ENCODE measurements around the gene CHRNA9.

The CHRNA9 gene

DNA sequence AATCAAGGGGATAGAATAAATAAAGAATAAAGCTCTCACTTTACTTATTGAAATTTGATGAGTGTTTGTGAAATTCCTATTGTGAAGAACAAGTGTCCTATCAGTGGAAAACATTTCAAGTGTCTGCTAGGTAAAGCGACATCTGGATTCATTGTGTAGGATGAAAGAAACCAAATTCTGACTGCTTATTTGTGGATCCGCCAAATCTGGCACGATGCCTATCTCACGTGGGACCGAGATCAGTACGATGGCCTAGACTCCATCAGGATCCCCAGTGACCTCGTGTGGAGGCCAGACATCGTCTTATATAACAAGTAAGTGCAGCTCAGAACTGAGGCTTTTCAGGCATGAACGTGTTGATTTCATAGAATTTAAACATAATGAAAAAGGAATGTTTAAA is 1.9 kb downstream of the CHRNA9 start:
- Histone ChIP-seq H3K4me3 (ENCODE audit: low read length in 2 of 2) (no peak overlapping the region), H2AFZ (ENCODE audit: low read length) (no peak overlapping the region), H3K9ac (ENCODE audit: low read depth, low read length, poor library complexity) (no peak overlapping the region), H3K4ac (ENCODE audit: low read length) (no peak overlapping the region), H3K27ac (replicated peaks; ENCODE audit: low read length) (no peak overlapping the region), H3K9me3 (replicated peaks in 1 of 2; ENCODE audit: control insufficient read depth in 2 of 2, insufficient read depth in 1 of 2, low read depth in 1 of 2, low read length in 2 of 2) (no peaks in the 10 kb centered on the region), H3K4me1 (ENCODE audit: control insufficient read depth in 2 of 2, insufficient read depth in 1 of 2, low read depth in 1 of 2, low read length in 2 of 2) (peaks cover 11 to 15% of the 10 kb centered on the region in 2 donors), H3K36me3 (replicated peaks in 1 of 2; ENCODE audit: control insufficient read depth in 2 of 2, insufficient read depth in 2 of 2, low read length in 2 of 2) (no peaks in the 10 kb centered on the region), H2BK12ac (ENCODE audit: low read length) (no peak overlapping the region), H2BK15ac (ENCODE audit: low read length) (no peak overlapping the region), H4K8ac (ENCODE audit: low read depth, low read length) (no peak overlapping the region), H3K23ac (ENCODE audit: low read depth, low read length, poor library complexity) (no peak overlapping the region), H3K4me2 (ENCODE audit: insufficient read depth, low read length, poor library complexity, severe bottlenecking) (no peak overlapping the region), H2BK120ac (ENCODE audit: low read depth, low read length) (no peak overlapping the region), H3K14ac (ENCODE audit: low read length) (no peak overlapping the region), H3K27me3 (ENCODE audit: control insufficient read depth in 3 of 3, insufficient read depth in 3 of 3, low read depth in 1 of 3, low read length in 3 of 3) (no peaks in the 10 kb centered on the region), H3K79me1 (ENCODE audit: low read depth, low read length) (no peaks in the 10 kb centered on the region), H2BK5ac (ENCODE audit: low read length) (no peak overlapping the region), H3K18ac (ENCODE audit: low read length) (no peak overlapping the region), H2AK5ac (ENCODE audit: low read depth, low read length) (no peak overlapping the region), H4K91ac (ENCODE audit: low read depth, low read length, poor library complexity) (no peak overlapping the region)
- WGBS, 2 donors (ENCODE audit: extremely low coverage in 2 of 2, insufficient read length in 2 of 2, insufficient replicate concordance in 1 of 2) = no CpG with 5 or more reads among the region's 9 CpGs
- DNase-seq (ENCODE audit: low spot score) = no peak

GRCh38 chr4:40337523-40337922 is 2.4 kb downstream of the CHRNA9 start:
- Histone ChIP-seq H4K8ac (ENCODE audit: low read depth, low read length) (no peak overlapping the region), H2BK120ac (ENCODE audit: low read depth, low read length) (no peak overlapping the region), H3K14ac (ENCODE audit: low read length) (no peak overlapping the region), H3K23ac (ENCODE audit: low read depth, low read length, poor library complexity) (no peak overlapping the region), H2AK5ac (ENCODE audit: low read depth, low read length) (no peak overlapping the region), H3K4me1 (ENCODE audit: control insufficient read depth in 2 of 2, insufficient read depth in 1 of 2, low read depth in 1 of 2, low read length in 2 of 2) (peaks cover 11 to 15% of the 10 kb centered on the region in 2 donors), H3K18ac (ENCODE audit: low read length) (no peak overlapping the region), H3K9ac (ENCODE audit: low read depth, low read length, poor library complexity) (no peak overlapping the region), H2BK12ac (ENCODE audit: low read length) (no peak overlapping the region), H3K4me2 (ENCODE audit: insufficient read depth, low read length, poor library complexity, severe bottlenecking) (no peak overlapping the region), H3K4ac (ENCODE audit: low read length) (no peak overlapping the region), H3K27me3 (ENCODE audit: control insufficient read depth in 3 of 3, insufficient read depth in 3 of 3, low read depth in 1 of 3, low read length in 3 of 3) (no peaks in the 10 kb centered on the region), H2BK5ac (ENCODE audit: low read length) (no peak overlapping the region), H2AFZ (ENCODE audit: low read length) (no peak overlapping the region), H3K9me3 (replicated peaks in 1 of 2; ENCODE audit: control insufficient read depth in 2 of 2, insufficient read depth in 1 of 2, low read depth in 1 of 2, low read length in 2 of 2) (no peaks in the 10 kb centered on the region), H3K79me1 (ENCODE audit: low read depth, low read length) (no peaks in the 10 kb centered on the region), H3K4me3 (ENCODE audit: low read length in 2 of 2) (no peak overlapping the region), H3K27ac (replicated peaks; ENCODE audit: low read length) (no peak overlapping the region), H4K91ac (ENCODE audit: low read depth, low read length, poor library complexity) (no peak overlapping the region), H3K36me3 (replicated peaks in 1 of 2; ENCODE audit: control insufficient read depth in 2 of 2, insufficient read depth in 2 of 2, low read length in 2 of 2) (no peaks in the 10 kb centered on the region), H2BK15ac (ENCODE audit: low read length) (no peak overlapping the region)
- no peak for DNase-seq (ENCODE audit: low spot score)
- WGBS, 2 donors (ENCODE audit: extremely low coverage in 2 of 2, insufficient read length in 2 of 2, insufficient replicate concordance in 1 of 2) = no CpG with 5 or more reads among the region's 2 CpGs

DNA sequence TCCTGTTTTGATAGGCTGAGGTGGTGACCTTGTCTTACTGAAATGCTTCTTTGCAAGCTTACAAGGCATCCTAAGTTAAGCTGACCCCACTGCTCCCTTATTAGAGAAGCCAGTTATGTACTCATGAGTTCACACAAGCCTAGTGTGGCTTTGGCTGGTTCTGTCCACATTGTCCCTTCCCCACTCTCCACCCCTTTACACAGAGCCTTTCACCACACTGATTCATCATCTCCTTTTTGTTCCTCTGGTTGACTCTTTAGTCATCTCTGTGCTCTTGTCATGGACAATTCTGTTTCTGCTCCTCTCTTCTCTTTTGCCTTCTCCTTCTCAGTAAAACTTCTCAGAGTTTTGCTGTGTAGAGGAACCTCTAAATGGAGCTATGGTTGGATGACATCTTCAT is 4.9 kb downstream of the CHRNA9 start:
- Histone ChIP-seq H2BK12ac (ENCODE audit: low read length) (no peak overlapping the region), H2BK120ac (ENCODE audit: low read depth, low read length) (no peak overlapping the region), H3K18ac (ENCODE audit: low read length) (no peak overlapping the region), H3K27ac (replicated peaks; ENCODE audit: low read length) (no peak overlapping the region), H3K36me3 (replicated peaks in 1 of 2; ENCODE audit: control insufficient read depth in 2 of 2, insufficient read depth in 2 of 2, low read length in 2 of 2) (no peaks in the 10 kb centered on the region), H2BK15ac (ENCODE audit: low read length) (no peak overlapping the region), H3K14ac (ENCODE audit: low read length) (no peak overlapping the region), H3K23ac (ENCODE audit: low read depth, low read length, poor library complexity) (no peak overlapping the region), H4K91ac (ENCODE audit: low read depth, low read length, poor library complexity) (no peak overlapping the region), H3K9ac (ENCODE audit: low read depth, low read length, poor library complexity) (no peak overlapping the region), H3K4ac (ENCODE audit: low read length) (no peak overlapping the region), H3K9me3 (replicated peaks in 1 of 2; ENCODE audit: control insufficient read depth in 2 of 2, insufficient read depth in 1 of 2, low read depth in 1 of 2, low read length in 2 of 2) (no peaks in the 10 kb centered on the region), H3K4me2 (ENCODE audit: insufficient read depth, low read length, poor library complexity, severe bottlenecking) (no peak overlapping the region), H3K4me3 (ENCODE audit: low read length in 2 of 2) (no peak overlapping the region), H3K4me1 (ENCODE audit: control insufficient read depth in 2 of 2, insufficient read depth in 1 of 2, low read depth in 1 of 2, low read length in 2 of 2) (peaks cover 2 to 4% of the 10 kb centered on the region in 2 donors), H4K8ac (ENCODE audit: low read depth, low read length) (no peak overlapping the region), H2BK5ac (ENCODE audit: low read length) (no peak overlapping the region), H2AK5ac (ENCODE audit: low read depth, low read length) (no peak overlapping the region), H3K27me3 (ENCODE audit: control insufficient read depth in 3 of 3, insufficient read depth in 3 of 3, low read depth in 1 of 3, low read length in 3 of 3) (no peaks in the 10 kb centered on the region), H2AFZ (ENCODE audit: low read length) (no peak overlapping the region), H3K79me1 (ENCODE audit: low read depth, low read length) (no peaks in the 10 kb centered on the region)
- DNase-seq (ENCODE audit: low spot score) = no peak

DNA sequence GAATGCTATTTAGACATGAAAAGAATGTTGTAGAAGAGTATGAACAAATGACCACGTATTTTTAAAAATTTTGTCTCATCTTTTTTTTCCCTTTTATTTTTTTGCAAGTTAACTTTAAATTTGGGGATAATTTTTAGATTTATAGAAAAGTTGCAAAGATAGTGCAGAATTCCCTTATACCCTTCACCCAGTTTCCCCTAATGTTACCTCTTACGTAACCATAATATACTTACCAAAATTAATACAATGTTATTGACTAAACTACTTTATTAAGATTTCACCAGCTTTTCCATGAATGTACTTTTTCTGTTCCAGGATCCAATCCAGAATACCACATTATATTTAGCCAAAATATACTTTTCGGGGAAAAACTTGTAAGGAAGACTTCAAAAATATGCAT is 12.3 kb downstream of the CHRNA9 start:
- no peaks in the 10 kb centered on the region for H3K36me3 ChIP-seq (replicated peaks in 1 of 2; ENCODE audit: control insufficient read depth in 2 of 2, insufficient read depth in 2 of 2, low read length in 2 of 2)
- no peaks in the 10 kb centered on the region for H3K27me3 ChIP-seq (ENCODE audit: control insufficient read depth in 3 of 3, insufficient read depth in 3 of 3, low read depth in 1 of 3, low read length in 3 of 3)
- no peak overlapping the region for H3K23ac ChIP-seq (ENCODE audit: low read depth, low read length, poor library complexity)
- H2BK15ac ChIP-seq (ENCODE audit: low read length) = no peak overlapping the region
- H3K4me3 ChIP-seq (ENCODE audit: low read length in 2 of 2) = no peak overlapping the region
- no peak overlapping the region for H3K27ac ChIP-seq (replicated peaks; ENCODE audit: low read length)
- no peak overlapping the region for H3K4me2 ChIP-seq (ENCODE audit: insufficient read depth, low read length, poor library complexity, severe bottlenecking)
- no peak overlapping the region for H2BK5ac ChIP-seq (ENCODE audit: low read length)
- H3K18ac ChIP-seq (ENCODE audit: low read length) = no peak overlapping the region
- no peak overlapping the region for H3K14ac ChIP-seq (ENCODE audit: low read length)
- H4K8ac ChIP-seq (ENCODE audit: low read depth, low read length) = no peak overlapping the region
- no peaks in the 10 kb centered on the region for H3K9me3 ChIP-seq (replicated peaks in 1 of 2; ENCODE audit: control insufficient read depth in 2 of 2, insufficient read depth in 1 of 2, low read depth in 1 of 2, low read length in 2 of 2)
- H3K4me1 ChIP-seq (ENCODE audit: control insufficient read depth in 2 of 2, insufficient read depth in 1 of 2, low read depth in 1 of 2, low read length in 2 of 2) = no peaks in the 10 kb centered on the region
- H3K79me1 ChIP-seq (ENCODE audit: low read depth, low read length) = no peaks in the 10 kb centered on the region
- no peak overlapping the region for H2AFZ ChIP-seq (ENCODE audit: low read length)
- no peak overlapping the region for H2BK12ac ChIP-seq (ENCODE audit: low read length)
- no peak overlapping the region for H3K9ac ChIP-seq (ENCODE audit: low read depth, low read length, poor library complexity)
- no peak for DNase-seq (ENCODE audit: low spot score)
- H2BK120ac ChIP-seq (ENCODE audit: low read depth, low read length) = no peak overlapping the region
- H2AK5ac ChIP-seq (ENCODE audit: low read depth, low read length) = no peak overlapping the region
- WGBS, 2 donors (ENCODE audit: extremely low coverage in 2 of 2, insufficient read length in 2 of 2, insufficient replicate concordance in 1 of 2) = 80% methylated on average over 1 of the region's 3 CpGs; no CpG with 5 or more reads in 1 of the 2 donors
- H3K4ac ChIP-seq (ENCODE audit: low read length) = no peak overlapping the region
- no peak overlapping the region for H4K91ac ChIP-seq (ENCODE audit: low read depth, low read length, poor library complexity)
